Fibroblast of lung (primary cell): Measurements from ENCODE around the gene PCDH9. TPM values are rescaled to one million over a fixed set of nuclear protein-coding genes. Genes with fewer than 3 reads are reported as not detected.

Experiments used
- DNase-seq, 2 donors: peaks; one replicate each; pipeline versions ENCODE4 v3.0.0 to v3.0.0-alpha.2; 2010; ENCODE audit warnings: low read depth in 2 of 2
- H2AFZ ChIP-seq: 2 replicates; pipeline ENCODE4 v1.5.1; 2012; ENCODE audit warnings: low read length, control low read depth, inconsistent platforms
- H3K27ac ChIP-seq: 2 replicates; pipeline ENCODE4 v1.5.1; 2011; ENCODE audit warnings: low read length, control low read depth; ENCODE audit not compliant: insufficient read depth
- H3K27me3 ChIP-seq: 2 replicates; pipeline ENCODE4 v1.5.1; 2011; ENCODE audit warnings: mild to moderate bottlenecking, low read length; ENCODE audit not compliant: control insufficient read depth, insufficient read depth
- H3K36me3 ChIP-seq: 2 replicates; pipeline ENCODE4 v1.5.1; 2011; ENCODE audit warnings: low read length; ENCODE audit not compliant: control insufficient read depth, insufficient read depth
- H3K4me1 ChIP-seq: 2 replicates; pipeline ENCODE4 v1.5.1; 2011; ENCODE audit warnings: low read length; ENCODE audit not compliant: control insufficient read depth, insufficient read depth; ENCODE audit errors: extremely low read depth
- H3K4me2 ChIP-seq: 2 replicates; pipeline ENCODE4 v1.5.1; 2011; ENCODE audit warnings: low read length, control low read depth; ENCODE audit not compliant: insufficient read depth; ENCODE audit errors: extremely low read depth
- H3K4me3 ChIP-seq, 4 experiments: fragments of 200-600 bp in 1 of 4; sonication (generic) in 1 of 4; replicated peaks in 1 of 4; 2 replicates each; pipeline ENCODE4 v1.5.1; 2011 to 2016; ENCODE audit warnings: low read length in 4 of 4, low read depth in 3 of 4, mild to moderate bottlenecking in 3 of 4, control low read depth in 2 of 4, inconsistent platforms in 1 of 4, mixed read lengths in 1 of 4; ENCODE audit not compliant: insufficient read depth in 1 of 4; ENCODE audit errors: control extremely low read depth in 1 of 4
- H3K79me2 ChIP-seq: 2 replicates; pipeline ENCODE4 v1.5.1; 2012; ENCODE audit warnings: mild to moderate bottlenecking, low read length, inconsistent platforms; ENCODE audit not compliant: control insufficient read depth, insufficient read depth
- H3K9ac ChIP-seq: 2 replicates; pipeline ENCODE4 v1.5.1; 2011; ENCODE audit warnings: mild to moderate bottlenecking, low read length, control low read depth; ENCODE audit not compliant: insufficient read depth
- H3K9me3 ChIP-seq: 2 replicates; pipeline ENCODE4 v1.5.1; 2012; ENCODE audit warnings: low read depth, low read length; ENCODE audit not compliant: control insufficient read depth, insufficient read depth
- H4K20me1 ChIP-seq: 2 replicates; pipeline ENCODE4 v1.5.1; 2011; ENCODE audit warnings: low read length; ENCODE audit not compliant: control insufficient read depth, insufficient read depth; ENCODE audit errors: extremely low read depth
- EZH2 ChIP-seq: IDR thresholded peaks from 2 replicates; pipeline ENCODE4 v1.5.1; 2012; ENCODE audit warnings: low read length, control low read depth, mild to moderate bottlenecking; ENCODE audit errors: missing control alignments
- polyA plus RNA-seq, 2 donors: library from polyadenylated mRNA; depleted of rRNA in 1 of 2; stranded (reverse) in 1 of 2; unstranded in 1 of 2; fragments of >200 nt; gene quantifications; 2 replicates each; pipeline ENCODE4 v1.2.1, GENCODE V29; 2011 to 2012; ENCODE audit warnings: missing spikeins in 1 of 2
- total RNA-seq: library from RNA; depleted of rRNA; stranded (reverse); fragments of >200 nt; gene quantifications from 2 replicates; pipeline ENCODE4 v1.2.1, GENCODE V29; 2014
- TF ChIP-seq, protein P1 (sequence below), 2 donors: IDR thresholded peaks in 1 of 2; conservative IDR thresholded peaks in 1 of 2; 1 replicate in 1 of 2; 2 replicates in 1 of 2; pipeline ENCODE4 v1.5.1; 2011 to 2012; ENCODE audit warnings: low read length in 2 of 2, control low read depth in 1 of 2, inconsistent platforms in 1 of 2, low read depth in 1 of 2, mild to moderate bottlenecking in 1 of 2

Gene PCDH9
- total and polyA plus RNA-seq, 2 donors (not counting 1 experiment from before 2014, with no cell fraction given), result 0.50 to 0.67 TPM

DNA sequence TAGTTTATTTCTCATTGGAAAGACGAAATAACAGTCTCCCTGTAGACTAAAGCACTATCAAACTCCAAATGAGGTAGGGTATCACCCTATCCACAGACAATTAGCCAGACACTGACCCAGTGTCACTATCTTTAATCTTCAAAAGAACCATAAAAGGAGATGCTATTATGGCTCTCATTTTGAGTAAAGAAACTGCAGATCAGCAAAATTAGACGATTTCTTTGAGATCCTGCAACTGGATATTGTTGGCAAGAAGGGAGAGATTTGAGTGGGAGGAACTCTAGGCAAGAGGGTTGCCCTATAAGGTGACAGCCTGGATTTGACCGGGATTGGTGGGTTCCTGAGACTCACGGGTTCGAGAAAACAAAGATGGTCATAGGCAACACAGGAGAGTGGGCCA lies 71.2 kb downstream of the PCDH9 start:
- Histone ChIP-seq H3K27me3 (no peaks in the 10 kb centered on the region), H3K79me2 (no peaks in the 10 kb centered on the region), H3K36me3 (no peaks in the 10 kb centered on the region), H4K20me1 (no peaks in the 10 kb centered on the region), H2AFZ (no peak overlapping the region), H3K9ac (no peak overlapping the region), H3K27ac (no peak overlapping the region), H3K4me2 (no peak overlapping the region), H3K9me3 (no peaks in the 10 kb centered on the region), H3K4me3 (no peak overlapping the region), H3K4me1 (no peaks in the 10 kb centered on the region)
- no peak for TF ChIP-seq EZH2
- TF ChIP-seq, protein P1, sequence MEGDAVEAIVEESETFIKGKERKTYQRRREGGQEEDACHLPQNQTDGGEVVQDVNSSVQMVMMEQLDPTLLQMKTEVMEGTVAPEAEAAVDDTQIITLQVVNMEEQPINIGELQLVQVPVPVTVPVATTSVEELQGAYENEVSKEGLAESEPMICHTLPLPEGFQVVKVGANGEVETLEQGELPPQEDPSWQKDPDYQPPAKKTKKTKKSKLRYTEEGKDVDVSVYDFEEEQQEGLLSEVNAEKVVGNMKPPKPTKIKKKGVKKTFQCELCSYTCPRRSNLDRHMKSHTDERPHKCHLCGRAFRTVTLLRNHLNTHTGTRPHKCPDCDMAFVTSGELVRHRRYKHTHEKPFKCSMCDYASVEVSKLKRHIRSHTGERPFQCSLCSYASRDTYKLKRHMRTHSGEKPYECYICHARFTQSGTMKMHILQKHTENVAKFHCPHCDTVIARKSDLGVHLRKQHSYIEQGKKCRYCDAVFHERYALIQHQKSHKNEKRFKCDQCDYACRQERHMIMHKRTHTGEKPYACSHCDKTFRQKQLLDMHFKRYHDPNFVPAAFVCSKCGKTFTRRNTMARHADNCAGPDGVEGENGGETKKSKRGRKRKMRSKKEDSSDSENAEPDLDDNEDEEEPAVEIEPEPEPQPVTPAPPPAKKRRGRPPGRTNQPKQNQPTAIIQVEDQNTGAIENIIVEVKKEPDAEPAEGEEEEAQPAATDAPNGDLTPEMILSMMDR (conservative IDR thresholded peaks at IDR 0.05 in 1 of 2, IDR thresholded peaks at IDR 0.05 in 1 of 2; ENCODE audit: low read depth in 1 of 2, low read length in 2 of 2), result no peak
- DNase-seq, result no peak

DNA sequence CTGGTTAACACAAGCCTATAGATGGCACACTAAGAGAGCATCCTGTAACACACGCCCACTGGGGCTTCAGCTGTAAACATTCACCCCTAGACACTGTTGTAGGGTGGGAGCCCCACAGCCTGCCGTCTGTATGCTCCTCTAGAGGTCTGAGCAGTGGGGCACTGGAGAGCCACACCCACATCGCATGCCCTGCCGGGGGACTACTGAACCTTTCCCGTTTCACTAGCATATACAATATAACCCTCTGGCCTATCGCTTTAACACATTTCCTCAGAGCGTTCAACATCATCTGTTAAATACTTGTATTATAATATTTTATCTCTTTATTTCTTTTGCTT lies 73.4 kb downstream of the PCDH9 start:
- Histone ChIP-seq H3K4me1 (no peaks in the 10 kb centered on the region), H3K36me3 (no peaks in the 10 kb centered on the region), H3K9ac (no peak overlapping the region), H3K27ac (no peak overlapping the region), H3K79me2 (no peaks in the 10 kb centered on the region), H3K4me2 (no peak overlapping the region), H3K27me3 (no peaks in the 10 kb centered on the region), H3K9me3 (no peaks in the 10 kb centered on the region), H4K20me1 (no peaks in the 10 kb centered on the region), H2AFZ (no peak overlapping the region), H3K4me3 (no peak overlapping the region)
- no peak for DNase-seq
- TF ChIP-seq, protein P1 (conservative IDR thresholded peaks at IDR 0.05 in 1 of 2, IDR thresholded peaks at IDR 0.05 in 1 of 2; ENCODE audit: low read depth in 1 of 2, low read length in 2 of 2), result no peak
- TF ChIP-seq EZH2, result no peak

DNA sequence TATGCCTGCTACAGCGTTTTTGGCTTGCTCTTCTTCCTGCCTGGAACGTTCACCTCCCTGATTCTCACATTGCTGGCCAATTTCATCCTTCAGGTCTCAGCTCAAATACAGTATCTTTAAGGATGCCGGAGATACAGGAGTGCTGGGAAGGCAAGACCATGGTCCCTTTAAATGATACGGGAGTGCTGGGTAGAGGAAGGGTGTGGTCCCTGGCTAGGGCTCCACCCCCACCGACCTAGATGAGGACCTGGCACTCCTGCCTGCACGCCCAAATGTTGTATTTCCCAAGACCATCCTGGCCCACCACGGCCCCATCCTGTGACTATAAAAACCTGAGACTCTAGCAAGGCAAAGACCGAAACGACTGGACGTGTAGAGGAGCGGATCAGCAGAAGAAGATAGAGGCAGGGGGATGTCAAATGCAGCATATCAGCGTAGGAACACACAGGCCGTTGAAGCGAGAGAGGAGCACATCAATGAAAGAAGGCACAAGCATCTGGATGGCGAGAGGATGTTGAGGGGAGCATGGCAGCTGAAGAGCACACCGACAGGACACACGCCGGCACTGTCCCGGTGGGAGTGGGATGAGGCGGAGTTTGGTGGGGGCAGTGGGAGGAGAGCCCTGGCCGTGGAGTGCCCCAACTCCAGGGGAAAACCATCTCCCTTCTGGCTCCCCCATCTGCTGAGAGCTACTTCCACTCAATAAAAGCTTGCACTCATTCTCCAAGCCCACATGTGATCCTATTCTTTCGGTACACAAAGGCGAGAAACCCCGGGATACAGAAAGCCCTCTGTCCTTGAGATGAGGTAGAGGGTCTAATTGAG lies 74.0 kb downstream of the PCDH9 start:
- Histone ChIP-seq H4K20me1 (no peaks in the 10 kb centered on the region), H3K4me1 (no peaks in the 10 kb centered on the region), H3K27me3 (no peaks in the 10 kb centered on the region), H3K36me3 (no peaks in the 10 kb centered on the region), H3K27ac (no peak overlapping the region), H3K4me2 (no peak overlapping the region), H3K4me3 (no peak overlapping the region), H2AFZ (no peak overlapping the region), H3K9ac (no peak overlapping the region), H3K9me3 (no peaks in the 10 kb centered on the region), H3K79me2 (no peaks in the 10 kb centered on the region)
- DNase-seq, result no peak
- TF ChIP-seq, protein P1 (conservative IDR thresholded peaks at IDR 0.05 in 1 of 2, IDR thresholded peaks at IDR 0.05 in 1 of 2; ENCODE audit: low read depth in 1 of 2, low read length in 2 of 2), result no peak
- TF ChIP-seq EZH2, result no peak
